ENCODE measurements around the gene CPLX4. TPM values are rescaled to one million over a fixed set of nuclear protein-coding genes. Genes with fewer than 3 reads are reported as not detected.

CPLX4 gene
- total RNA-seq, 1 donor from 2014 or later: not detected

GRCh38 chr18:59246796-59247195 lies 71.7 kb downstream of the CPLX4 start:
- Mint-ChIP-seq H3K27ac (ENCODE audit: unreplicated experiment) (no peak overlapping the region), H3K4me3 (ENCODE audit: unreplicated experiment) (no peak overlapping the region), H3K4me1 (ENCODE audit: unreplicated experiment) (peaks cover 1% of the 10 kb centered on the region), H3K9me3 (ENCODE audit: unreplicated experiment) (no peaks in the 10 kb centered on the region), H3K27me3 (ENCODE audit: unreplicated experiment) (peaks cover 76% of the 10 kb centered on the region), H3K36me3 (ENCODE audit: unreplicated experiment) (no peaks in the 10 kb centered on the region)
- no peak for DNase-seq (ENCODE audit: extremely low spot score, unreplicated experiment)
- TF ChIP-seq CTCF (IDR thresholded peaks at IDR 0.05): no peak

Other genes starting within 250 kb of the CPLX4 start
- gene SEC11C, start 178.8 kb downstream of the CPLX4 start, total RNA-seq: 28.2 and 31.2 TPM in 2 replicates
- not detected in 2 replicates for gene GRP, start 98.5 kb downstream of the CPLX4 start, total RNA-seq
- not detected in 2 replicates for gene RAX, start 45.2 kb downstream of the CPLX4 start, total RNA-seq
- gene LMAN1, start 40.6 kb upstream of the CPLX4 start, total RNA-seq: 93.2 and 94.7 TPM in 2 replicates